Jurkat, Clone E6-1 (cell line): ENCODE data around the gene TCF7L1.

Experiments used
- DNase-seq: peaks from one replicate; pipeline ENCODE4 v3.0.0-alpha.2; 2011; ENCODE audit warnings: low read depth, low spot score
- H3K4me3 ChIP-seq: 2 replicates; pipeline ENCODE4 v1.5.1; 2011; ENCODE audit warnings: mild to moderate bottlenecking, low read length, control low read depth, moderate library complexity

The TCF7L1 gene

DNA sequence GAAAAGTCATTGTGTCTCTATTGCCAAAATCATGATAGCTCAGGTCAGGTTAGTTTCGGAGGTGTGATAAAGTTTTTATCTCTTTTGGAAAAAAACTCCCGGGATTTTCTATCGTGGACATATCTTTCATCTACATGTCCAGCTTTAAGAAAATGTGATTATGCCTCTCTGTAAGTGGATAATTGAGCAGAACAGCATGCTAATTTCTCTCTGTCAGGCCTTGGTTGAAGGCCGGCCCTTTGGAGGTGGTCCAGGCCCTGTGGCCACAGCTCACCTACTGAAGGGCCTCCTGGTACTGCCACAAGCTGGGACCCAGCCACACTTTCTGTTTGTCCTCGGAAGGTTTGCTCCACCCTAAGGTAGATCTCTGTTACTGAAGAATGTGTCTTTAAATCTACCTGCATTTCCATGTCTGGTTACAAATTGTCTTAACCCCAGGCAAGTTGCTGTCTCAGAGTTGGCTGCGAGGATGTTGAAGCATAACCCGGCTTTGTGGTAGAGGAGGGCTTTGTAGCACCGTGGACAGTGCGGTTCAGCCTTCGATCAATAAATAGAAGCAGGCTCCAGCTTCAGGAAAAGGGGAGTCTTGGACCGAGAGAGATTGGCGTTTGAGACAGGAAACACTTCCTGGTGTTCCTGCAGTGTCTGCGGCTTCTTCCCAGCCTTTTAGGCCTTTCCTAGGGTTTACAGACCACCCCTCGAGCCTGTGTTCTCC, 25.5 kb downstream of the TCF7L1 start:
- DNase-seq, result no peak
- no peak overlapping the region for H3K4me3 ChIP-seq

DNA sequence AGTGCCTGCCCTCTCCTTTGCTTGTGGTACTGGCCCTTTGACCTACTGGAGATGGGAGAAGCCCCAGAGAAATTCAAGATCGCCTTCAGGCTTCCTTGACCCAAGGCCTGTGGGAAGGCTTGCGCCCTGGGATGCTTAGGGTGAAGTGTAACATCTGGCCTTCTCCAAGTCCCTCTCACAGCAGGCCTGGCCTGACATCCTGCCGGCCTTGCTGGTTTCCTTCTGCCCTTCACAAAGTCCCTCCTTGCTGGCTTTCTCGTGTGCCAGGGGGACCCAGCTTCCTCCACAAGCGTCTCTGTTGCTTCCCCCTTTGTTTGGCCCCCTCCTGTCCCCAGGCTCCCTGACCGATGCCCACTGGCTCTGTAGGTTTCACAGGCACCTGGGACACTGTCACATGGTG, 26.4 kb downstream of the TCF7L1 start:
- no peak overlapping the region for H3K4me3 ChIP-seq
- DNase-seq, result no peak

DNA sequence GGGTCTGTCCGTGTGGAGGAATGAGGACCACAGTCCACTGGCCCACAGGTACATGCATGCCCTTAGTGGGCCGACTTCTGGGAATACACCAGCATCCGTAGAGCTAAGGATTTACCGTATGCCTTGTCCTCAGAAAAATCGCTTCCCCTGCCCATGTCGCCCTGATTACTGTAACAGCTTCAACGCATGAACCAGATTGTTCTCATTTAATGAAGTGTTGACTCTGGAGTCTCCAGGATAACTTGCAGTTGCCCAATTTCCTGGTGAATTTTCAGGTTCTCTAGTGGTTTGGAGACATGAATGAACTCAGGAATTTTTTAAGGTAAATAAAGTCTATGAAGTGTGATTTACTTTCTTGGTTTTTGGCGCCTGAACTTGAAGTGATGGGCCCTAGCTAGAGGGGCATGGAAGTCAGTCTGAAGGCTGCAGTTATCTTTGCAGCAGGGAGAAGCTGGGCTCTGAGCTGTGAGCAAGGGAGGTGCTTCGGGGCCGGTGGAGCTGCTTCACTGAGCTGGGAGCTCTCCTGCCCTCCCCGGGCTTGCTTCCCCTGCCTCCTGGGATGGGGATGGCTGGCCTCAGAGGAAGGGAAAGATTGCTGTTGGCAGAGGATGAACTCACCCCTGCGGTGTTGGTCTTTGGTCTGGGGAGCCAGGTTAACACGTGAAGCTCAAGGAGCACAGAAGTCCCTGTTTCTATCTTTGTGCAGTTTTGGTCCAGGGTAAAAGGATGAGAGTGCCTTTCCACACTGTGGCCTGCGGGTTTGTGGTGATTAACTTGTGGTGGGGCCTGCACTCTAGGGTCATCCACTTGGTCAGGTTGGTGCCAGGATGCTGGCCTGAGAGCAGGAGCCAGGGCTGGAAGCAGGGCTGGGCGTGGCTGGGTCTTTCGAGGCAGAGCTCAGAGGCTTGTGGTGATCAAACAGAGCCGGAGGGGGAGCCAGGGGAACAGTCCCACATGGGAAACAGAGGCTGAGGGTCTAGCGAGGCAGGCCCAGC, 28.1 kb downstream of the TCF7L1 start:
- H3K4me3 ChIP-seq, result no peak overlapping the region
- DNase-seq, result no peak

DNA sequence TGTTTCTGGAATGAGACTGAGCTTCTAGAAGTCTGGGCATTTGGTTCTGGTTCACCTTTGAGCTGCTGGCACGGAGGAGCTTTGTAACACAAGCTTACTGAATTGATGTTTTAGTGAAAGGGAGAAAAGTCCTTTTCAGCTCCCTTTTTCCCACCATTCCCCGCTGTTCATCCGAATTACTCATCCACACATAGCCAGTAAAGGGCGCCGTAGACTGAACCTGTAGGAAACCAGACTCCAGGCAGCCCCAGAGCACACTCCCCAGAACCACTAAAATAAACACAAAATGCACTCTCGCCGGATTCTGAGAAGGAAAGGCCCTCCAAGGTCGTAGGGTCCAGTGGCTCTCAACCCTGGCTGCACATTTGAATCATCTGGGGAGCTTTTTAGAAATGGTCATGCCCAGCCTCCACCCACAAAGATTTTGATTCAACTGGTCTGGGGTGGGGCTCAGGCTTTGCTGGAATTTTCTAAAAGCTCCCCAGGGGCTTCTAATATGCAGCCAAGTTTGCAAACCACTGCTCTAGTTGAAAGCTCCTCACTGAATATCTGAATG, 29.6 kb downstream of the TCF7L1 start:
- H3K4me3 ChIP-seq, result no peak overlapping the region
- no peak for DNase-seq

DNA sequence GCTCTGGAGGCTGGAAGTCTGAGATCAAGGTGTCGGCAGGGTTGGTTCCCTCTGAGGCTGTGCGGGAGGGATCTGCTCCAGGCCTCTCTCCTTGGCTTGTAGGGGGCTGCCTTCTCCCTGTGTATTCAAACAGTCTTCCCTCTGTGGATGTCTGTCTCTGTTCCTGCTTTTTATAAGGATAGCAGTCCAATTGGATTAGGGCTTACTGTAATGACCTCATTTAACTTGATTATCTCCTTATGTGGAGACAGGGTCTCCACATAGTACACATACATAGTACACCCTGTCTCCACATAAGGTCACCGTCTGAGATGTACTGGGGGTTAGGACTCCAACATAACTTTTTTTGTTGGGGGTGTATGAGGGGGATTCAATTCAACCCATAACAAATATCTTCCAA, 30.5 kb downstream of the TCF7L1 start:
- H3K4me3 ChIP-seq, result no peak overlapping the region
- no peak for DNase-seq

DNA sequence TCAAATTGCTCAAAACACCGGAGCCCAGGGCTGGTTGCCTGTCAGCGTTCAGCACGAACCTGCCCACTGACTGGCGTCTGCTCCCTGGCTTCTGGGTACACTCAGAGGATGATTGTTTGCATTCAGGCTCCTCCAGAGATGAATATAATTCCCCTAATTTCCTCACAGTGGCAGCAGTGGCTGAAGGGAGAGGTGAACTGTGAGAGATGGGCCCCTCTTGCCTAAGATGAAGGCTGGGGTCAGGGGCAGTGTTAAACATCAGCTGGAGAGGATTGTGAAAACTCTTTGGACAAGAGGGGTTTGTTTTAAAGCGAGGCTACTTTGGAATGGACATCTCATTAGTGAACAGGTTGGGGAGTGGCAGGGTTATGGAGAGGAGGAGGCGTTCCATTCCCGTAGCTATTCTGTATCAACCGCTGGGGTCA, 31.0 kb downstream of the TCF7L1 start:
- no peak overlapping the region for H3K4me3 ChIP-seq
- no peak for DNase-seq

DNA sequence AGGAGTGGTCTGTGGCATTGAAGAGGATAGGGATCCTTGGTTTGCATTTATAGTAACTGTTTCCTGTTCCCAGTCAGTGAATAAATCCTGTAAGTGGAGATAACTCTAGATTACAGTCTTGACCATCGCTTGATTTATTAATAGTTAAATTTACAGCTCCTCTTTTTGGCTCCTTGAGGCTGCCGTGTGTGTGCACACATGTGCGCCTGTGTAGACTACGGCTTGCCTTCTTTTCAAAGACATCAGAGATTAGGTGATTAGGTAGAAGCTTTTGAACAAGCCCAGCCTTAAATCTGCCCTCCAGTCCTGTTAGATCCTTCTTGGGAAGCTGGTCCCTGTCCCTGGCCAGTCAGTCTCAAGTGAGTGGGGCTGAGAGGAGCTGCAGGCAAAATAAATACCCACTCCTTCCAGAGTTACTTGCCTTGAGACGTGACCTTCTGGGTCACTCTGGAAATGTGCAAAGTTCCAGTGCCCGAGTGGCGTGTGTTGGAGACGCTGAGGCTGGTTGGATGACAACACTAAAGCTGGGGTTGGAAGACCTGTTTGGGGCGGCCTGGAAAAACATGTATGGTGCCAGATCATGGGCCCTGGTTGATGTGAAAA, 32.0 kb downstream of the TCF7L1 start:
- H3K4me3 ChIP-seq, result no peak overlapping the region
- no peak for DNase-seq

DNA sequence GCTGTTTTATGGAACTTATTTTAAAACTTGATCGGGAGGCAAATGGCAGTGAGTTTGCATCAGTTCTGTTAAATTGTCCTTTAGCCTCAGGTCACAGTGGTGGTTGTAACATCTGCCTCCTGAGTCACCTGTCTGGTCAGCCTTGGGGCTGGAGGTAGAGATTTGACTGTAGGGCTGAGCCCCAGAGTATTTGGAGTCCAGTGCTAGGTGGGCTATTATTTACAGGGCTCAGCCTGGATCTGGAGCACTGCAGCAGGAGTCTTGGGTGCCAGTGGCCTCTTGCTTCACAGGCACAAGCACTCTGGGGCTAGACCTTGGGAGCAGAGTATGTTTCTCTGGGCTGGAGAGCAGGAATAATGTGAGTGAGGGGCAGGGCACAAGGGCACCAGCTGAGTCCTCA, 32.8 kb downstream of the TCF7L1 start:
- no peak for DNase-seq
- no peak overlapping the region for H3K4me3 ChIP-seq

DNA sequence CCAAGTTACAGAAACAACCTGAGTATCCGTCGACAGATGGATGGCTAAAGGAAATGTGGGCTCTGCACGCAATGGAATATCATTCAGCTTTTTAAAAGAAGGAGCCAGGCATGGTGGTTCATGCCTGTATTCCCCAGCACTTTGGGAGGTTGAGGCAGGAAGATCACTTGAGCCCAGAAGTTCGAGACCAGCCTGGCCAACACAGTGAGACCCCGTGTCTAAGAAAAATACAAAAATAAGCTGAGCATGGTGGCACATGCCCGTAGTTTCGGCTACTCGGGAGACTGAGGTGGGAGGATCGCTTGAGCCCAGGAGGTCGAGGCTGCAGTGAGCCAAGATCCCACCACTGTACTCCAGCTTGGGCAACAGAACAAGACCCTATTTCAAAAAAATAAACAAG, 34.3 kb downstream of the TCF7L1 start:
- H3K4me3 ChIP-seq, result no peak overlapping the region

DNA sequence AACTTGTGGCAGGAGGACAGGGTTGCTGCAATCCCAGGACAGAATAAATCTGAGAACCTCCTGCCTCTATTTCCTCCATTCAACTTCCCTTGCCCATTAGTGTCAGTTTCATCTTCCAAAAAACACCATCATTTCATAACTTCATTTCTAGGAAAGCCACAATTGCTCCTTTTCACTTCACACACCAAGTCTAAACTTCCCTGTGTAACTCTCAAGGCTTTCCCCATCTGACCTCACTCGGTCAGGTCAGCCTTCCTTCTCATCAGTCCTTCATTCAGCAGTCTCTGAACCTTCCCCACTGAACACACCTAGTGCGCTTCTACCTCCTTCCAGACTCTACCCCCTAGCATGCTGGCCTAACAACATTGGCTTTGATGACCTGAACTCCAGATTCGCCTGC, 35.8 kb downstream of the TCF7L1 start:
- no peak for DNase-seq
- no peak overlapping the region for H3K4me3 ChIP-seq

More for the DNA sequence above, 34.3 kb downstream of the TCF7L1 start:
- DNase-seq, result no peak

DNA sequence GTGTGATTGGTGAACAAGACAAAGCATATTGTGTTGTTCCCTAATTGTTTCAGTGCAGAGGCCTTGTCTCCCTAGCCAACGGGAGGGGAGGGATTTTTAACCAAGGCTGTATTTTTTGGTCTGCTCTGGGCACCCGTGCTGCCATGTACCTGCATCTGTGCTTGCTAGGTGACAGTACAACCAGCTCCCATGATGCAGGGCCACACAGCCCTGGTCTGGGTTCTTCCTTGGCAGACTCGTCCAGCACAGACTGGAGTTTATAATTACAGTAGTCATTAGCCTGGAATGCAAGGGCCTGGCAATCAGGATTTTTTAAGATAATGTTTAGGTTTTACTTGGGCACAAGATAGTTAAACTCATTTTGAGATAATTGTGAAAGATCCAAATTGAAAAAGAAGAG, 36.4 kb downstream of the TCF7L1 start:
- no peak for DNase-seq
- H3K4me3 ChIP-seq, result no peak overlapping the region

DNA sequence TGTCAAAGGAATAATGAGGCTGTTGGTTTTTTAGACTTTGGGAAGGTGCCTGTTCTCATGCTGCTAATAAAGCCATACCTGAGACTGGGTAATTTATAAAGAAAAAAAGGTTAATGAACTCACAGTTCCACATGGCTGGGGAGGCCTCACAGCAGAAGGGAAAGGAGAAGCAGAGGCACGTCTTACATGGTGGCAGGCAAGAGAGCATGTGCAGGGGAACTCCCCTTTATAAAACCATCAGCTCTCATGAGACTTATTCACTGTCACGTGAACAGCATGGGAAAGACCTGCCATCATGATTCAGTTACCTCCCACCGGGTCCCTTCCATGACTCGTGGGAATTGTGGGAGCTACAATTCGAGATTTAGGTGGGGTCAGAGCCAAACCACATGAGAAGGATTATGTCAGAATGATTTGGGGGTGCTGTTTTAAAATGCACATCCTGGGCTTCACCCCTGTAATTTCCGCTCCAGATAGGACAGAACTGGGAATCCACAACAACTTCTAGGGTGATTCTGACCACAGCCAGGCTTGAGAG, 37.8 kb downstream of the TCF7L1 start:
- no peak overlapping the region for H3K4me3 ChIP-seq
- DNase-seq, result no peak

DNA sequence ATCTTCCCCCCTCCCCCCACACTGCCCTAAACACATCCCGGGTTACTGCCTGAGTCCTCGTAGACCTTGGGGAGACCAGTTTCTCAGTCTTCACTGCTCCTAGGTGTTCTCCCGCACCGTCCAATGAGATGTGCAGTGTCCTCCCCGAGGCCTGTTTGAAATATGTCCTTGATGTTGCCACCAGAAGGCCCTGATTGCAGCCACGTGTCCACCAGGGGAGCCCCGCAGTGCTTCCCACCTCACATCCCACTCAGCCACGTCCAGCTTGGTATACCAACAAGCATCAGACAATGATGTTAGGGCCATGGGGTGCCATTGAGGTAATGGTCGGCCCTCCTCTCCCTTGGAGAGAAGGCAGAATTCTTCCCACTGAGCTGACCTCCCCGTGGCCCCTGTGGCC, 38.7 kb downstream of the TCF7L1 start:
- no peak for DNase-seq
- H3K4me3 ChIP-seq, result no peak overlapping the region

DNA sequence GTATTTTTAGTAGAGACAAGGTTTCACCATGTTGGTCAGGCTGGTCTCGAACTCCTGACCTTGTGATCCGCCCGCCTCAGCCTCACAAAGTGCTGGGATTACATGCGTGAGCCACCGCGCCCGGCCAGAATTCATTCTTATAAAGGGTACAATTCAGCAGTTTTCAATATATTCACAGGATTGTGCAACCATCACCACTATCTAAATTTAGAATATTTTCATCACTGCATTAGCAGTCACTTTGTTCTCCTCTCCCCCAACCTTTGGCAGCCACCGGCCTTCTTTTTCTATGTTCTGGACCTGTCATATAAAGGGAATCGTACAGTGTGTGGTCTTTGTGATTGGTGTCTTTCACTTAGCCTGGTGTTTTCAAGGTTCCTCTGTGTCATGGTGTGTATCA, 40.7 kb downstream of the TCF7L1 start:
- no peak for DNase-seq
- no peak overlapping the region for H3K4me3 ChIP-seq

DNA sequence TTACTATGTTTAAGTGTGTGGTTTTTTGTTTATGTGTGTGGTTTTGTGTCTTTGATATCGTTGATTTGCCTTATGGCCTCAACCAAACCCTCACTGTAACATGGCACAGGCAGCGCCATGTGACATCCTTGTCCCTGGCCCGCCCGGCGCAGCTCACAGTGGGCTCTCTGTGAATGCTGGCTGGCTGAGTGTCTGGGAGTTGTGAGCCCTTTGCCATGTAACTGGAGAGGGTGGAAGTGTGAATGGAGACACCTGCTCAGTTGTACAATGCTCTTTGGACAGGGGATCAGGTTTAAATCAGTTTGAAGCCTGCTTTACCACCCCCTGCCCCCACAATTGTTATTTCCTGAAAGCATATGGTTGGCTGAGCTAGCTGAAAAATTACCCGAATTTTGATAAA, 41.8 kb downstream of the TCF7L1 start:
- no peak for DNase-seq
- H3K4me3 ChIP-seq, result no peak overlapping the region

DNA sequence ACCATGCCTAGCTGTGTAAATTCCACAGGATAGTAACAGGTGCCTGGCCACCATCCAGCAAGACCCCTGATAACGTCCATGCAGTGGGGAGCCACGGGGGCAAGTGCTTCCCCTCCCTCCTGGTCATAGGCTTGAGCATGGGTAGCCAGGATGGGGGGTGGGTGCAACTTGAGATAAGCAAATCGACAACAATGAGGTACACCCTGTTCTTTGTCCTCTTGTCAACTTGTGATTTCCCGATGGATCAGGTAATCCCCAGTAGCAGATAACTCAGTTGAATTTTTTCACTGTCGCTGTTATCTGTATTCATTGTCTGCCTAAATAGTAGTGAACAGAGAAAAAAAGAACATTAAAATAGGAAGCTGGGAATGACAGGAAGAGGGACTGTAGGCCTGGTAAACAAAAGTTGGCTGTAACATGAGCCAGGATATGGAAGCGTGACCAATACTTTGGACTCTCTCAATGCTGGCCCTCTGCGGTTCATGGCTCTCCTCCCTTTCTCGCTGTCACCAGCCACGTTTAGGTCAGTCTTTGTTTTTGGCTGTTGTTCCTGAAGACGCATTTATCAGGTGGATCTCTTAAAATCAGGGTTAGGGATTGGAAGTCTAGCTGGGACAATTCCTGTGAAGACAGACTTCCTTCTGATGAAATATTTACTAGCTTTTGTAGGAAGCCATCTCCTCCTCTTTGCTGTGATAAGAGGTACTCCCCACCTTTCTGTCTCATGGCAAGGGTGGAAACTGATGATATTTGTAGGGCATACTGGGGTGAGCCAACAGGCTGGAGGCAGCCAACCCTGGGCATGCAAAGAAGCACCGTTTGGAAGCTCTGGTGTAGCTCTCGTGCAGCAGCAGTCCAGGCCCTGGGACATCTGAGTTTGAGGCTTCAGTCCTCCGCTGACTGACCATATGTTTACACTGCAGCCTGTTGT, 42.4 kb downstream of the TCF7L1 start:
- no peak overlapping the region for H3K4me3 ChIP-seq
- no peak for DNase-seq

DNA sequence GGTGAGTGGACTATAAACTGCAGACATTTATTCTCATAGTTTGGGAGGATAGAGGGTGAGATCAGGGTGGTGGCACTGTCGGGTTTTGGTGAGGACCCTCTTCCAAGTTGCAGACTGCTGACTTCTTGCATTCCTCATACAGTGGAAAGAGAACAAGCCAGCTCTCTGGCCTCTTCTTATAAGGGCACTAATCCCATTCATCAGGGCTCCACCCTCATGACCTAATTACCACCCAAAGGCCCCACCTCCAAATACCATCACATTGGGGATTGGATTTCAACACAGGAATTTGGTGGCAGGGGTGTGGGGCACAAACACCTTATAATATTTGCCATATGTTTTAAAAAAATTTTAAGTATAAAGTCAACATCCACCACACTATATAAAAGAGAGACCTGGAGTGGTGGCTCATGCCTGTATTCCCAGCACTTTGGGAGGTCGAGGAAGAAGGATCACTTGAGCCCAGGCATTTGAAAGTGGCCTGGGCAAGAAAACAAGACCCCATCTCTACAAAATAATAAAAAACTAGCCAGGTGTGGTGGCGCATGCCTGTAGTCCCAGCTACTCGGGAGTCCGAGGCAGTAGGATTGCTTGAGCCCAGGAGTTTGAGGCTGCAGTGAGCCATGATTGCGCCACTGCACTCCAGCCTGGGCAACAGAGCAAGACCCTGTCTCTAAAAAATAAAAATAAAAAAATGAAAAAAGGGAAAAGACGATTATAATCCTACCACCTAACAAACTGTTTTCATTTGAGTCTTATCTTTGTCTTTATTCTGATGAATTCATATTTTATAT, 44.0 kb downstream of the TCF7L1 start:
- H3K4me3 ChIP-seq, result no peak overlapping the region
- no peak for DNase-seq

DNA sequence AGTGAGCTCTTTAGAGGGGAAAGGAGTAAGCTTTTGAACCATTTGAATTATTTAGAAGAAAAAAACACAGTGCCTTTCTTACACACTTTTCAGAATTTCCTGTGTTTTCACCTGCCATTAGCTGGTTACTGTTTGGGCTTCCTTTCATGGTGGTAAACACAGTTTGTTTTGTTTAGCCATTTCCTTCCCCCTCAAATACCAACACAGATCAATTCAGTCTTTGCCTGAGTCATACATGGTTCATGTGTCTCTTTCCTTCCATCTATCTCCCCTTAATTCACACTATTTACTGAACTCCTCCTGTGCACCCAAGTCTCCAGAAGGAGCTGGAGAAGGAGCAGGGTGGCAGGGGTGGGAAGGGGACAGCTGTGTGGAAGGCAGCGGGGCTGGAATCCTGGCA, 45.0 kb downstream of the TCF7L1 start:
- no peak overlapping the region for H3K4me3 ChIP-seq
- no peak for DNase-seq
